ENCODE data around the gene FNDC10. TPM values are rescaled to one million over a fixed set of nuclear protein-coding genes. Genes with fewer than 3 reads are reported as not detected.
"Not testable (repeated sequence)": the region's sequence is repeated elsewhere in the genome, so short reads cannot be mapped to it uniquely, and the experiment has no call there.

The FNDC10 gene
- total and polyA plus RNA-seq, 9 of the 15 experiments (the other 6 are each of a cell fraction or from before 2014, with no cell fraction given) = 0.08 to 6.3 (median 1.6) TPM

DNA sequence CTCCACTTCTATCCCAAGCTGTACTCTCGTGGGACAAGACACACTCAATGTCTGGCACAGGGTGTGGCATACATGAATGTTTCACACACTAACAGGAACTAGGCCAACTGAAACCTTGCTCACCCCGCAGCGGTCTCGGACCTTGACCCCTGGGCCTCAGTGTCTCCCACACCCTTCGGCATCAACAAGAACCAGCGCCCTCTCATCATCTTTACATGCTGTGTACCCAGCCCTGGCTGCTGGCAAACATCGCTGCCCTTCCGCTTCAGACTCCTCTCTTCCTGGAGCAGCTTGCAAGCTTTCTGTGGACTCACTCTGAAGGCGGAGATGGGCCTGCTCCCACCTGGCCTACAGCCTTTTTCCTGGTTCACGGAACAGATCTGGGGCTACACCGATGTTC, 48.3 kb upstream of the FNDC10 start:
- BruUV-seq (replicated peaks); H3K27ac ChIP-seq (ENCODE audit: extremely low read depth, low read depth, low read length); H3K79me2 ChIP-seq (ENCODE audit: control insufficient read depth, insufficient read depth, low read length); DNase-seq (ENCODE audit: extremely low read depth in 1 of 4, low spot score in 3 of 4); H3K9ac ChIP-seq (ENCODE audit: insufficient read depth in 1 of 2, low read depth in 2 of 2, low read length in 2 of 2); H3K27me3 ChIP-seq (ENCODE audit: control insufficient read depth in 2 of 2, insufficient read depth in 2 of 2, low read length in 2 of 2); H4K20me1 ChIP-seq (replicated peaks; ENCODE audit: control insufficient read depth, insufficient read depth, low read length); H2AFZ ChIP-seq (ENCODE audit: low read depth, low read length); intact Hi-C loops (cut with micrococcal nuclease); H3K4me2 ChIP-seq (ENCODE audit: insufficient read depth, low read length); in situ Hi-C loops (cut with MboI); H3K4me3 ChIP-seq; POLR2A ChIA-PET; ATAC-seq; H3K9me1 ChIP-seq (ENCODE audit: control insufficient read depth, insufficient read depth, low read length); FAIRE-seq; H3K9me3 ChIP-seq (replicated peaks; ENCODE audit: control insufficient read depth, insufficient read depth, low read depth, low read length); H3K4me1 ChIP-seq (replicated peaks in 1 of 2; ENCODE audit: control insufficient read depth in 2 of 2, insufficient read depth in 2 of 2, low read length in 2 of 2): not testable (repeated sequence)
- WGBS (ENCODE audit: insufficient coverage, low coverage, missing lambda C conversion rate) = 80% methylated on average over 9 of the region's 11 CpGs
- peaks cover 61% of the 10 kb centered on the region for H3K36me3 ChIP-seq (ENCODE audit: control insufficient read depth, insufficient read depth, low read length)
- CTCF ChIA-PET (ENCODE audit: low intra/inter-chr PET ratio) = interaction anchor here (0.6 kb wide), 1 partner anchor 98 kb away, joined by 3 read pairs; no protein-coding TSS in a partner anchor

DNA sequence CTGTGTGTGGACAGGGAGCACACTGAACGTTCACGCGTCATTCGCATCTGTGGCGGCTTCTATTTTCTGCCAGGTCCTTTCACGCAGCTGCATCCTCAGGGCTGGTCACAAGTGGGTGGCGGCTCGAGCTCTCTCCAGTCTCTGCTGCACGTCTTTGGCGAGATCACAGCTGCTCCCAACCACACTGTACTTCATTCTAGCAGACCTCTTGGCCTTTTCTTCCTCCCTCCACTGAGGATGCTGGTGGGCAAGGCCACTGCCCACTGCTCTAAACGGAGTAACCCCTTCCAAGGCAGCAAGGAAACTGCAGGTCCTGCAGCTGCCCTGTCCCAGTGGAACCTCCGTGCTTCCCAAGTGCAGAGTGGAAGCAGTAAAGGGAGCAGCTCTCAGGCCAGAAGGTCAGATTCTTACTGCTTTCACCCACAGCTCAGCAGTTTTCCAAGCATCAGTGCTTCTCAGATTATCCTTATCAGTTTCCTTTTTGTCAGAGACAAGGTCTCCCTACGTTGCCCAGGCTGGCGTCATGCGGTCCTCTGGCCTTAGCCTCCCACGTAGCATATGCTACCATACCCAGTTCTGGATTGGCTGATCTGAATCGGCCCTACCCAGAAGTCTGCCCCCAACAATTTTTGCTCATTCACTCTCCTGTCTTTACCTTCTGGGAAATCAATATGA, 47.8 kb upstream of the FNDC10 start:
- CTCF ChIA-PET (ENCODE audit: low intra/inter-chr PET ratio) = interaction anchor here (0.6 kb wide), 1 partner anchor 98 kb away, joined by 3 read pairs; no protein-coding TSS in a partner anchor
- H3K4me1 ChIP-seq (replicated peaks in 1 of 2; ENCODE audit: control insufficient read depth in 2 of 2, insufficient read depth in 2 of 2, low read length in 2 of 2); intact Hi-C loops (cut with micrococcal nuclease); H3K27me3 ChIP-seq (ENCODE audit: control insufficient read depth in 2 of 2, insufficient read depth in 2 of 2, low read length in 2 of 2); H3K9me1 ChIP-seq (ENCODE audit: control insufficient read depth, insufficient read depth, low read length); H3K79me2 ChIP-seq (ENCODE audit: control insufficient read depth, insufficient read depth, low read length); H3K9me3 ChIP-seq (replicated peaks; ENCODE audit: control insufficient read depth, insufficient read depth, low read depth, low read length); H4K20me1 ChIP-seq (replicated peaks; ENCODE audit: control insufficient read depth, insufficient read depth, low read length); H3K9ac ChIP-seq (ENCODE audit: insufficient read depth in 1 of 2, low read depth in 2 of 2, low read length in 2 of 2); H3K4me3 ChIP-seq; H2AFZ ChIP-seq (ENCODE audit: low read depth, low read length); H3K27ac ChIP-seq (ENCODE audit: extremely low read depth, low read depth, low read length); H3K4me2 ChIP-seq (ENCODE audit: insufficient read depth, low read length); in situ Hi-C loops (cut with MboI); BruUV-seq (replicated peaks); POLR2A ChIA-PET; TF ChIP-seq TEAD4 (CRISPR knock-in tag; IDR thresholded peaks at IDR 0.05; ENCODE audit: borderline replicate concordance); CREB1 (CRISPR knock-in tag; IDR thresholded peaks at IDR 0.05): not testable (repeated sequence)
- FAIRE-seq (peak; percentile 94), DNase-seq (ENCODE audit: extremely low read depth in 1 of 4, low spot score in 3 of 4) (peak in 2 of 4 experiments; percentile 15 to 81), ATAC-seq (peak; percentile 90)
- WGBS (ENCODE audit: insufficient coverage, low coverage, missing lambda C conversion rate) = 69% methylated on average over 12 of the region's 17 CpGs
- H3K36me3 ChIP-seq (ENCODE audit: control insufficient read depth, insufficient read depth, low read length) = peaks cover 58% of the 10 kb centered on the region
- TF ChIP-seq TEAD4 (IDR thresholded peaks at IDR 0.05; ENCODE audit: low read length) (peak; percentile 30; the same call in 1 of the 2 replicates), NFE2 (IDR thresholded peaks at IDR 0.05; ENCODE audit: low read depth) (peak; percentile 53; the same call in 1 of the 2 replicates), KLF16 (IDR thresholded peaks at IDR 0.05) (peak; percentile 58), CREB1 (IDR thresholded peaks at IDR 0.05) (0 out of 2 replicates have a peak, but pooled peaks have one; percentile 16), CBFA2T3 (IDR thresholded peaks at IDR 0.05) (0 out of 2 replicates have a peak, but pooled peaks have one; percentile 14), JUND (IDR thresholded peaks at IDR 0.05; ENCODE audit: borderline replicate concordance, low read depth, low read length) (peak; percentile 24; the same call in 1 of the 2 replicates), JUND (tag; IDR thresholded peaks at IDR 0.05; ENCODE audit: borderline replicate concordance, low read depth, low read length) (peak; percentile 30; the same call in 1 of the 3 replicates), RCOR1 (IDR thresholded peaks at IDR 0.05; ENCODE audit: borderline replicate concordance in 1 of 2, low read depth in 2 of 2, low read length in 2 of 2) (peak in 1 of 2 experiments; percentile 69; a peak in 2 of 4 replicates), CREM (IDR thresholded peaks at IDR 0.05; ENCODE audit: low read depth) (peak; percentile 71; the same call in 1 of the 2 replicates), RNF2 (IDR thresholded peaks at IDR 0.05) (0 out of 2 replicates have a peak, but pooled peaks have one; percentile 32), EP300 (IDR thresholded peaks at IDR 0.05; ENCODE audit: low read length) (peak; percentile 66)
- TF ChIP-seq, protein P1, sequence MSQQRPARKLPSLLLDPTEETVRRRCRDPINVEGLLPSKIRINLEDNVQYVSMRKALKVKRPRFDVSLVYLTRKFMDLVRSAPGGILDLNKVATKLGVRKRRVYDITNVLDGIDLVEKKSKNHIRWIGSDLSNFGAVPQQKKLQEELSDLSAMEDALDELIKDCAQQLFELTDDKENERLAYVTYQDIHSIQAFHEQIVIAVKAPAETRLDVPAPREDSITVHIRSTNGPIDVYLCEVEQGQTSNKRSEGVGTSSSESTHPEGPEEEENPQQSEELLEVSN (IDR thresholded peaks at IDR 0.05; ENCODE audit: borderline replicate concordance in 1 of 2, extremely low read depth in 1 of 2, insufficient read depth in 1 of 2, insufficient read length in 1 of 2, low read depth in 1 of 2, low read length in 1 of 2, poor library complexity in 1 of 2, severe bottlenecking in 1 of 2) = peak in 1 of 2 experiments; percentile 65

Measured in K562 (cell line).